Measurements from ENCODE around the gene HIP1R. TPM values are rescaled to one million over a fixed set of nuclear protein-coding genes. Genes with fewer than 3 reads are reported as not detected.

Gene HIP1R
- polyA plus RNA-seq, 3 donors: 0.09 to 0.60 TPM; not detected in 1

GRCh38 chr12:122847921-122848421, 12.7 kb downstream of the HIP1R start:
- no peak overlapping the region for H3K9ac ChIP-seq (ENCODE audit: insufficient read depth, low read length, poor library complexity, severe bottlenecking)
- peak overlapping the region in 1 of 7 donors; percentile 68 for H3K27ac Mint-ChIP-seq

GRCh38 chr12:122848471-122849351, 13.5 kb downstream of the HIP1R start:
- no peaks in the 10 kb centered on the region for H3K79me2 ChIP-seq (ENCODE audit: insufficient read depth, low read length)
- H3K4me2 ChIP-seq (replicated peaks; ENCODE audit: extremely low read depth, low read length, poor library complexity, severe bottlenecking): no peak overlapping the region
- 92% methylated on average over 35 of the region's 36 CpGs for WGBS (ENCODE audit: insufficient coverage)
- H3K27ac Mint-ChIP-seq: no peak overlapping the region
- peaks cover 0 to 4% (median 0%) of the 10 kb centered on the region in 3 donors for H3K27me3 Mint-ChIP-seq (ENCODE audit: low read depth in 3 of 3)
- intact Hi-C loops (cut with micrococcal nuclease): no loop called here
- H3K9ac ChIP-seq (ENCODE audit: insufficient read depth, low read length, poor library complexity, severe bottlenecking): no peak overlapping the region
- H3K4me3 ChIP-seq (replicated peaks in 1 of 3; ENCODE audit: low read depth in 2 of 3, low read length in 3 of 3): no peak overlapping the region
- no peaks in the 10 kb centered on the region for H3K27me3 ChIP-seq (ENCODE audit: control insufficient read depth in 2 of 2, insufficient read depth in 2 of 2, low read length in 2 of 2)
- H3K9me3 Mint-ChIP-seq: no peaks in the 10 kb centered on the region
- H4K20me1 ChIP-seq (ENCODE audit: insufficient read depth, low read length): no peaks in the 10 kb centered on the region
- no peaks in the 10 kb centered on the region for H3K4me1 ChIP-seq (ENCODE audit: control insufficient read depth in 1 of 2, insufficient read depth in 2 of 2, low read length in 2 of 2)
- no peaks in the 10 kb centered on the region for H3K36me3 ChIP-seq (replicated peaks in 1 of 2; ENCODE audit: control insufficient read depth in 1 of 2, insufficient read depth in 2 of 2, low read length in 2 of 2)
- TF ChIP-seq, protein P1, sequence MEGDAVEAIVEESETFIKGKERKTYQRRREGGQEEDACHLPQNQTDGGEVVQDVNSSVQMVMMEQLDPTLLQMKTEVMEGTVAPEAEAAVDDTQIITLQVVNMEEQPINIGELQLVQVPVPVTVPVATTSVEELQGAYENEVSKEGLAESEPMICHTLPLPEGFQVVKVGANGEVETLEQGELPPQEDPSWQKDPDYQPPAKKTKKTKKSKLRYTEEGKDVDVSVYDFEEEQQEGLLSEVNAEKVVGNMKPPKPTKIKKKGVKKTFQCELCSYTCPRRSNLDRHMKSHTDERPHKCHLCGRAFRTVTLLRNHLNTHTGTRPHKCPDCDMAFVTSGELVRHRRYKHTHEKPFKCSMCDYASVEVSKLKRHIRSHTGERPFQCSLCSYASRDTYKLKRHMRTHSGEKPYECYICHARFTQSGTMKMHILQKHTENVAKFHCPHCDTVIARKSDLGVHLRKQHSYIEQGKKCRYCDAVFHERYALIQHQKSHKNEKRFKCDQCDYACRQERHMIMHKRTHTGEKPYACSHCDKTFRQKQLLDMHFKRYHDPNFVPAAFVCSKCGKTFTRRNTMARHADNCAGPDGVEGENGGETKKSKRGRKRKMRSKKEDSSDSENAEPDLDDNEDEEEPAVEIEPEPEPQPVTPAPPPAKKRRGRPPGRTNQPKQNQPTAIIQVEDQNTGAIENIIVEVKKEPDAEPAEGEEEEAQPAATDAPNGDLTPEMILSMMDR (IDR thresholded peaks at IDR 0.05): no peak
- H3K27ac ChIP-seq (ENCODE audit: low read depth in 1 of 2, low read length in 2 of 2): no peak overlapping the region
- no peak for DNase-seq
- no peak overlapping the region for H2AFZ ChIP-seq (ENCODE audit: insufficient read depth, low read depth, low read length, poor library complexity, severe bottlenecking)
- no peaks in the 10 kb centered on the region for H3K9me3 ChIP-seq (replicated peaks in 1 of 2; ENCODE audit: control insufficient read depth in 1 of 2, insufficient read depth in 1 of 2, low read length in 2 of 2)
- H3K4me1 Mint-ChIP-seq: no peaks in the 10 kb centered on the region
- H3K36me3 Mint-ChIP-seq: no peaks in the 10 kb centered on the region
- H3K4me3 Mint-ChIP-seq: no peak overlapping the region

More at GRCh38 chr12:122847921-122848421, 12.7 kb downstream of the HIP1R start:
- Histone ChIP-seq H3K4me2 (replicated peaks; ENCODE audit: extremely low read depth, low read length, poor library complexity, severe bottlenecking) (no peak overlapping the region), H3K9me3 (replicated peaks in 1 of 2; ENCODE audit: control insufficient read depth in 1 of 2, insufficient read depth in 1 of 2, low read length in 2 of 2) (no peaks in the 10 kb centered on the region), H3K4me3 (replicated peaks in 1 of 3; ENCODE audit: low read depth in 2 of 3, low read length in 3 of 3) (no peak overlapping the region), H4K20me1 (ENCODE audit: insufficient read depth, low read length) (no peaks in the 10 kb centered on the region), H3K27me3 (ENCODE audit: control insufficient read depth in 2 of 2, insufficient read depth in 2 of 2, low read length in 2 of 2) (no peaks in the 10 kb centered on the region), H2AFZ (ENCODE audit: insufficient read depth, low read depth, low read length, poor library complexity, severe bottlenecking) (no peak overlapping the region), H3K27ac (ENCODE audit: low read depth in 1 of 2, low read length in 2 of 2) (no peak overlapping the region), H3K36me3 (replicated peaks in 1 of 2; ENCODE audit: control insufficient read depth in 1 of 2, insufficient read depth in 2 of 2, low read length in 2 of 2) (no peaks in the 10 kb centered on the region), H3K79me2 (ENCODE audit: insufficient read depth, low read length) (no peaks in the 10 kb centered on the region), H3K4me1 (ENCODE audit: control insufficient read depth in 1 of 2, insufficient read depth in 2 of 2, low read length in 2 of 2) (no peaks in the 10 kb centered on the region)
- no peak for DNase-seq
- H3K36me3 Mint-ChIP-seq: no peaks in the 10 kb centered on the region
- no peaks in the 10 kb centered on the region for H3K9me3 Mint-ChIP-seq
- 96% methylated on average over 11 of the region's 16 CpGs for WGBS (ENCODE audit: insufficient coverage)
- H3K27me3 Mint-ChIP-seq (ENCODE audit: low read depth in 3 of 3): peaks cover 0 to 4% (median 0%) of the 10 kb centered on the region in 3 donors
- TF ChIP-seq, protein P1 (IDR thresholded peaks at IDR 0.05): no peak
- H3K4me1 Mint-ChIP-seq: no peaks in the 10 kb centered on the region
- intact Hi-C loops (cut with micrococcal nuclease): no loop called here
- H3K4me3 Mint-ChIP-seq: no peak overlapping the region

All from CD14-positive monocyte (primary cell).